ENCODE data around the gene DENND2D.
A peak's percentile ranks its signal among the peaks of the same experiment; 100 is the strongest.

Gene DENND2D

DNA sequence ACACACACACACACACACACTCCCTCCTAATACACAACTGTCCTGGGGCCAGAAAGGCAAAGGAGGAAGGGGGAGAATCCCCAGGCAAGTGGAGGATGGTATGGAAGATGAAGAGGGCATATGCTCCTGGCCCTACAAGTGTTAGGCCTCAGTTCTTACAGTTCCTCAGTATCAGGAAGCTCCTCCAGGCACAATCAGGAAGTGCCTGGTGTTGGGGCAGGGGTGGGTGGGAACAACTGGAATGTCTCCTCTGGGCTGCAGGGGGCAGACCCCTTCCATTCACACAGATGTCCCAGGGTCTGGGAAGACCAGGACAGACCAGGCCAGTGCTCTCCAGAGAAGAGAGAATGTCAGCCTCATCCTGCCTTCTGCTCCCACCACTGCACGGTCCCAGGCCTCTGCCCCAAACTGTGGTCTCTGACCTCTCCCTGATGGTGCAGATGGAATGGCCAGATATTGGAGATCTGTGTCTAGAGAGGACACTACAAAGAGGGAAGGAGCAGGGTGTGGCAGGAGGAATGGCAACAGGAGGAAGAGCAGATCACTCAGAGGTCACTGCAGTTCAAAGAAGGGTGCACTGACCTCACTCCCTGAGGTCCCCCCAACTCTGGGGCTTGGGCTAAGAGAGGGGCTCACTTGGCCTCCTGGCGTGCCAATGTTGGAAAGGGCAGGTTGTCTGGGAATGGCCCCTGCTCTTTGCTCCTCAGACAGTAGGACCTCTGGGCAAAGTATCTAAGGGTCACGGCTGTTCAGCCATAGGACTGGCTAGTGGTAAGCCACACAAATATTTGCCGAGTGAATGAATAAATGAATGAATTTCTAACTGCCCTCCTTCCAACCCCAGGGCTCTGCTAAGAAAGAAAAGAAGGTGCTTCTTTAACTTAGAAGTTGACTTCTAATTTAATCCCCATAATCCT, 2.5 kb upstream of the DENND2D start:
- peak overlapping the region; percentile 92 for H3K4me3 ChIP-seq (ENCODE audit: low read length)
- peaks cover 22% of the 10 kb centered on the region for H3K4me1 ChIP-seq (ENCODE audit: low read length)
- no peak for TF ChIP-seq EZH2phosphoT487 (IDR thresholded peaks at IDR 0.05; ENCODE audit: low read depth)
- TF ChIP-seq, protein P1, sequence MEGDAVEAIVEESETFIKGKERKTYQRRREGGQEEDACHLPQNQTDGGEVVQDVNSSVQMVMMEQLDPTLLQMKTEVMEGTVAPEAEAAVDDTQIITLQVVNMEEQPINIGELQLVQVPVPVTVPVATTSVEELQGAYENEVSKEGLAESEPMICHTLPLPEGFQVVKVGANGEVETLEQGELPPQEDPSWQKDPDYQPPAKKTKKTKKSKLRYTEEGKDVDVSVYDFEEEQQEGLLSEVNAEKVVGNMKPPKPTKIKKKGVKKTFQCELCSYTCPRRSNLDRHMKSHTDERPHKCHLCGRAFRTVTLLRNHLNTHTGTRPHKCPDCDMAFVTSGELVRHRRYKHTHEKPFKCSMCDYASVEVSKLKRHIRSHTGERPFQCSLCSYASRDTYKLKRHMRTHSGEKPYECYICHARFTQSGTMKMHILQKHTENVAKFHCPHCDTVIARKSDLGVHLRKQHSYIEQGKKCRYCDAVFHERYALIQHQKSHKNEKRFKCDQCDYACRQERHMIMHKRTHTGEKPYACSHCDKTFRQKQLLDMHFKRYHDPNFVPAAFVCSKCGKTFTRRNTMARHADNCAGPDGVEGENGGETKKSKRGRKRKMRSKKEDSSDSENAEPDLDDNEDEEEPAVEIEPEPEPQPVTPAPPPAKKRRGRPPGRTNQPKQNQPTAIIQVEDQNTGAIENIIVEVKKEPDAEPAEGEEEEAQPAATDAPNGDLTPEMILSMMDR (IDR thresholded peaks at IDR 0.05; ENCODE audit: low read depth, low read length): no peak
- no peaks in the 10 kb centered on the region for H4K20me1 ChIP-seq (ENCODE audit: insufficient read depth, low read length)
- no peaks in the 10 kb centered on the region for H3K36me3 ChIP-seq (replicated peaks; ENCODE audit: low read depth, low read length)
- H3K4me2 ChIP-seq (ENCODE audit: low read length): peak overlapping the region; percentile 99
- peak overlapping the region; percentile 16; the same call in 1 of the 2 replicates for H3K27ac ChIP-seq (ENCODE audit: low read length)
- H3K27me3 ChIP-seq (ENCODE audit: low read depth, low read length): no peaks in the 10 kb centered on the region
- no peaks in the 10 kb centered on the region for H3K79me2 ChIP-seq (ENCODE audit: low read length)
- H3K9ac ChIP-seq (ENCODE audit: low read length): peak overlapping the region; percentile 89
- no peaks in the 10 kb centered on the region for H3K9me3 ChIP-seq (ENCODE audit: insufficient read depth, low read length)
- H2AFZ ChIP-seq (ENCODE audit: low read depth, low read length): no peak overlapping the region

DNA sequence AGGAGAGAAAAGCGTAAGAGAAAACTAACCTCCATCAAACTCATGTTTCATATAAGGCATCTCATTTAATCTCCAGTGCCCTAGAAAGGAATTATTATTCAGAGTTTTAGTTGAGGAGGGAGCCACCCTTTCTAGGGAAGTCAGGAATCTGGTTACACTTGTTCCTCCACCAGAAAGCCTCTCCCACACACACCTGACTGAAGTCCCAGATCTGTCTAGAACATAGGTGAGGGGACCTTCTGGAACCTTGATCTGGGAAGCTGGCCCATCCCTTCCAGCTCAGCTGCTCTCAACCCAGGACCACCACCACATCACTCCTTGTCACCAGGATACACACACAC, 1.9 kb upstream of the DENND2D start:
- no peak overlapping the region for H3K9ac ChIP-seq (ENCODE audit: low read length)
- H3K4me3 ChIP-seq (ENCODE audit: low read length): no peak overlapping the region
- H2AFZ ChIP-seq (ENCODE audit: low read depth, low read length): no peak overlapping the region
- no peaks in the 10 kb centered on the region for H3K36me3 ChIP-seq (replicated peaks; ENCODE audit: low read depth, low read length)
- no peaks in the 10 kb centered on the region for H3K9me3 ChIP-seq (ENCODE audit: insufficient read depth, low read length)
- H3K79me2 ChIP-seq (ENCODE audit: low read length): no peaks in the 10 kb centered on the region
- no peak overlapping the region for H3K27ac ChIP-seq (ENCODE audit: low read length)
- no peak overlapping the region for H3K4me2 ChIP-seq (ENCODE audit: low read length)
- peaks cover 22% of the 10 kb centered on the region for H3K4me1 ChIP-seq (ENCODE audit: low read length)
- no peaks in the 10 kb centered on the region for H3K27me3 ChIP-seq (ENCODE audit: low read depth, low read length)
- no peaks in the 10 kb centered on the region for H4K20me1 ChIP-seq (ENCODE audit: insufficient read depth, low read length)
- TF ChIP-seq EZH2phosphoT487 (IDR thresholded peaks at IDR 0.05; ENCODE audit: low read depth): no peak
- TF ChIP-seq, protein P1 (IDR thresholded peaks at IDR 0.05; ENCODE audit: low read depth, low read length): no peak

DNA sequence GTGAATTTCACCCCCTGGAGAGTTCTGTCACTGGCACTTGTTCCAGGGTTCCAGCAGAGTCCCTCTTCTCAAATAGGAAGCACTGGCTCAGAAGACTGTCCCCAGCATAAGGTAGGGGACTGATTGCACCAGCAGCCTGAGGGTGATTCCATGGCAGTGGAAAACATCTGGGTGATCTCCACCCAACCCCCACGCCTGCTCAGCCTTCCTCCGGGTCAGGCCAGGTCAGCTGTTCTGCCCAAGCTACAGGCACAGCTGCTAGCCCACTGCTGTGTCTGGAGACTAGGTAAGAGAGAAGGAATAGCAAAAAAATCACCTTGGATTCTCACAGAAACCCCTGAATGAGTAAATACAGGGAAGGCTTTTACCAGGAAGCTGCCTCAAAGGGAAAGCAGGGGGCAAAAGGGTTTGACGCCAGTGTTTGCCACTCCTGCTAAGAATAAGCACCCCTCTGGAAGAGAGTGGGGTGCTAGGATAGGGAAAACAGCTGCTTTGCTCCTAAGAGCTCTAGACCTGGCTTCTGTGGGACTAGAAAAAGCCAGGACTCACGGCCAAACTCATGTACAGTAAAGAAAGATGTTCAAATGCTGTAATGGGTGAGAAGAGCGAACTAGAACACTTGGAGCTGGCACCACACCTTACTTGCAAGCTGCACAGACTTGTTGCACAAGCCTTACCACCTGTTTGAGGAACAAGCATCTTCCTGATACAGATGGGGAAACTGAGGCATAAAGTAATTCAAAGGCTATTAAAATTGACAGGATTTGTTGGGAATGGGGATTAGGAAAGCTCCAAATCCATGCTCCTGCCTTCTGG, 1.0 kb upstream of the DENND2D start:
- H3K36me3 ChIP-seq (replicated peaks; ENCODE audit: low read depth, low read length): no peaks in the 10 kb centered on the region
- H2AFZ ChIP-seq (ENCODE audit: low read depth, low read length): no peak overlapping the region
- no peaks in the 10 kb centered on the region for H3K9me3 ChIP-seq (ENCODE audit: insufficient read depth, low read length)
- H3K27me3 ChIP-seq (ENCODE audit: low read depth, low read length): no peaks in the 10 kb centered on the region
- peaks cover 22% of the 10 kb centered on the region for H3K4me1 ChIP-seq (ENCODE audit: low read length)
- TF ChIP-seq, protein P1 (IDR thresholded peaks at IDR 0.05; ENCODE audit: low read depth, low read length): no peak
- TF ChIP-seq EZH2phosphoT487 (IDR thresholded peaks at IDR 0.05; ENCODE audit: low read depth): no peak
- H3K9ac ChIP-seq (ENCODE audit: low read length): no peak overlapping the region
- no peak overlapping the region for H3K4me3 ChIP-seq (ENCODE audit: low read length)
- H4K20me1 ChIP-seq (ENCODE audit: insufficient read depth, low read length): no peaks in the 10 kb centered on the region
- no peaks in the 10 kb centered on the region for H3K79me2 ChIP-seq (ENCODE audit: low read length)
- no peak overlapping the region for H3K27ac ChIP-seq (ENCODE audit: low read length)
- no peak overlapping the region for H3K4me2 ChIP-seq (ENCODE audit: low read length)

DNA sequence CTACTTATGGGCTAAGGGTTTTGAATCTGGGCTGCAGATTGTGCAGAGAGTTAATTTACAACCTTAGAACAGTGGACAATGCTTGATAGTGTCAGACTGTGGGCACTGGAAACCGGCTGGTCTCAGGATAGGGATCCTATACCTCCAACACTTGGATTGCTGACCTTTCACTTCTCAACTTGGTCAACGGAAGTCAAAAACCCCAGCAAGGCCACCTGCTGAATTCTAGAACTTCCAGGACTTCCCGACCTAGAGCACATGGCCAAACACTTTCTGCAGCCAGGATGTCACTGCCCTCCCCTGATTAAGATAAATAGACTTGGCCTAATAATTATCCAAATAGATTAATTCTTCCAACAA, 336 bp upstream of the DENND2D start:
- Histone ChIP-seq H2AFZ (ENCODE audit: low read depth, low read length) (no peak overlapping the region), H3K27ac (ENCODE audit: low read length) (no peak overlapping the region), H3K36me3 (replicated peaks; ENCODE audit: low read depth, low read length) (no peaks in the 10 kb centered on the region), H4K20me1 (ENCODE audit: insufficient read depth, low read length) (no peaks in the 10 kb centered on the region), H3K27me3 (ENCODE audit: low read depth, low read length) (no peaks in the 10 kb centered on the region), H3K4me2 (ENCODE audit: low read length) (no peak overlapping the region), H3K9ac (ENCODE audit: low read length) (no peak overlapping the region), H3K4me1 (ENCODE audit: low read length) (peaks cover 22% of the 10 kb centered on the region), H3K4me3 (ENCODE audit: low read length) (no peak overlapping the region), H3K79me2 (ENCODE audit: low read length) (no peaks in the 10 kb centered on the region), H3K9me3 (ENCODE audit: insufficient read depth, low read length) (no peaks in the 10 kb centered on the region)
- TF ChIP-seq EZH2phosphoT487 (IDR thresholded peaks at IDR 0.05; ENCODE audit: low read depth): no peak
- TF ChIP-seq, protein P1 (IDR thresholded peaks at IDR 0.05; ENCODE audit: low read depth, low read length): no peak

Data from OCI-LY3 (cell line).